Measurements from ENCODE around the gene KRIT1.

The KRIT1 gene

DNA sequence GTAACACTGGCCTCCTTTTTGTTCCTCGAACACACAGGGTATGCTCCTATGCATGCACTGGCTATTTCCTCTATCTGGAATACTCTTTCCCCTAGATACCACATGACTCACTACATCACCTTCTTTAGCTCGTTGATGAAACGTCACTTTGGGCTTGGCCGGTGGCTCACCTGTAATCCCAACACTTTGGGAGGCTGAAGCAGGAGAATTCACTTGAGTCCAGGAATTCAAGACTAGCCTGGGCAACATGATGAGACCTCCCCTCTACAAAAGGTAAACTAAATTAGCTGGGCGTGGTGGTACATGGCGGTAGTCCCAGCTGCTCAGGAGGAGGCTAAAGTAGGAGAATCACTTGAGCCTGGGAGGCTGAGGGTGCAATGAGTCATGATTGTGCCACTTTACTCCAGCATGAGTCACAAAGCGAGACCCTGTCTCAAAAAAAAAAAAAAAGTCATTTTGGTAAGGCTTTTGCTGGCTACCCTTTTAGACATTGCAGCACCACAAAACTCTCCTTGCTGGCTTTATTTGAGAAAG, 14.6 kb upstream of the KRIT1 start:
- no peak for TF ChIP-seq GATA2 (IDR thresholded peaks at IDR 0.05; ENCODE audit: low read depth, low read length)

DNA sequence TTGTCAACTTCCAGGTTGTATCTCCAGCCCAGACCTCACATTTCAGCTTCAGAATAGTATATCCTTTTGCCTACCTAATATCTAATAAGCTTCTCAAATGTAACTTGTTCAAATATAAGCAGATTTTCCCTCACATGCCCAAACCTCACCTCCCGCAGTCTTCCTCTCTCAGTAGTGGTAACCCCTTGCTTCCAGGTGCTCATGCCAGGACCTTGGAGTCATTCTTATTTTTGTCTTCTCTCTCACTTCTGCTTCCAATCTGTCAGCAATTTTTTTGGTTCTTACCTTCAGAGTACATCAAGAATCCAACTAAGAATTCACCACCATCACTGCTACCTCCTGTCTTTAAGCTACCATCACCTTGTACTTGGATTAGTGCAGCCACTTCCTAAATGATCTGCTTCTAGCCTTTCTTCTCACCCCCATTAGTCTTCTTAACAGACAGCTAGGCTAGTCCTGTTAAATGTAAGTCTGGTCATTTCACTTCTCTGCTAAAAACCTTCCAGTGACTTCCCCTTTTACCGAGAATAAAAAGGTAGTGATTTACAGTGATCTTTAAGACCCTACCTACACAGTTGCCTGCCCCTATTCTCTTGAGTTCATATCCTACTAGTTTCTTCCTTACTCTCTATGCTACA, 14.0 kb upstream of the KRIT1 start:
- TF ChIP-seq GATA2 (IDR thresholded peaks at IDR 0.05; ENCODE audit: low read depth, low read length) (no peak), GATA3 (IDR thresholded peaks at IDR 0.05; ENCODE audit: low read depth, low read length) (no peak)

DNA sequence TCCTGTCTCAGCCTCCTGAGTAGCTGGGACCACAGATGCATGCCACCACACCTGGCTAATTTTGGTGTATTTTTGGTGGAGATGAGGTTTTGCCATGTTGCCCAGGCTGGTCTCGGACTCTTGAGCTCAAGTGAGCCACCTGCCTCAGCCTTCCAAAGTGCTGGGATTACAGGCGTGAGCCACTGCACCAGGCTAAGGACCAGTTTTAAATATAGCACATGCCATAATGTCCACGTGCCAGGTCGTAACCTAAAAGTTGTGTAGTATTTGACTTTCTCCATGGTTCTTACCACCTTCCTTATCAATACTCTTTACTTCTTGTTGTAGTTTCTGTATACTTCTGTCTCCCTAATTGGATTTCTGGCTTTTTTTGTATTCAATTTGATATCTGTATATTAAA, 13.3 kb upstream of the KRIT1 start:
- TF ChIP-seq GATA2 (IDR thresholded peaks at IDR 0.05; ENCODE audit: low read depth, low read length), result no peak
- TF ChIP-seq GATA3 (IDR thresholded peaks at IDR 0.05; ENCODE audit: low read depth, low read length), result no peak

GRCh38 chr7:92255308-92255707, 9.6 kb upstream of the KRIT1 start:
- TF ChIP-seq GATA3 (IDR thresholded peaks at IDR 0.05; ENCODE audit: low read depth, low read length), result no peak
- no peak for TF ChIP-seq GATA2 (IDR thresholded peaks at IDR 0.05; ENCODE audit: low read depth, low read length)

DNA sequence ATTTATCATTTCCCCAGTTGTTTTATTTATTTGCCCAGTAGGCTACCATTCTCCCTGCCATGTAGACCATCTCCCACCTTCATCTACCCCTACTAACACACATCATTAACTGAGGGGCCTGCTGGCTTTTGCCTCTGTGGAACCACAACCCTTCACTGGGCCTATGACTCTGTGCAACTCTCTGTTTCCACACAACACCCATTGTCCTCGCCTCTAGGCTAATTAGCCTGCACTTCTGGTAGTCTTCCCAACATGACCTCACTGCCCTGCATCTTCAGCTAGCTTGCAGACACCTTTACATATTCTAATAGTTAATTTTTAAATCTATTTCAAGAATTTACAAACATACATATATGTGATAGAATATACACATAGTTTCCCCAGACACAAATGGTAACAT, 7.5 kb upstream of the KRIT1 start:
- TF ChIP-seq GATA2 (IDR thresholded peaks at IDR 0.05; ENCODE audit: low read depth, low read length) (no peak), GATA3 (IDR thresholded peaks at IDR 0.05; ENCODE audit: low read depth, low read length) (no peak)

DNA sequence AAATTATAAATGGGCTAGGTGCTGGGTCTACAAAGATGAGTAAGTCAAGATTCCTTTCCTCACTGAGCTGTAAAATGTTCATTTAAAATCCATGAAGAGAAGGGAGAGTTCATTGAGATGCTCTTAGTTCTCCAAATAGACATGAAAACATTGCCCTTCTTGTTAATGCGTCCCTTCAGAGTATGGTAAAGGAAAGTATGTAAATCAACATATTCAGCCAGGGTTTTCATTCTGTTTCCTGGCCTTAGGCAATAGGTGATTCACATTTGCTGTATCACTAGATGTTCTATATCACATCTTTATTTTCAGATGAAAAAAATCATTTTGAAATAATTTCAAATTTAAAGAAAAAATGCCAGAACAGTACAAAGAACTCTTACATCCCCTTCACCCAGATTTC, 5.5 kb upstream of the KRIT1 start:
- no peak for TF ChIP-seq GATA2 (IDR thresholded peaks at IDR 0.05; ENCODE audit: low read depth, low read length)
- no peak for TF ChIP-seq GATA3 (IDR thresholded peaks at IDR 0.05; ENCODE audit: low read depth, low read length)

DNA sequence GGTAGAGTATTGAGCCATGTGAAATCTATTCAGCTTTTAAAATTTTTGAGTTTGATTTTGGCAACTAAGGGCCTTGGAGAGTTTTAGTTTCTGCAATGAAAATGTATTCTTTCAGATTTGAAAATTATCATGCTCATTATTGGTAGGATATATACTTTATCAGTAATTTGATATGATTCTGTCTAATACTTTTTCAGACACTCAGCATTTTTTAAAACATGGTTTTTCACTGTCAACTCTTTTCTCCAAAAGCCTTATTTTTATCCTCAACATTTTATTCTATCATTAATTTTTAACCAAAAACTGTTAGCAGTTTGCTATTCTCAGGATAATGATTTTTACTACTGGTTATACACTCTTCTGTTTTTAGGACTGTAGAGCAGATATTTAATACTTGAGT, 4.9 kb upstream of the KRIT1 start:
- no peak for TF ChIP-seq GATA3 (IDR thresholded peaks at IDR 0.05; ENCODE audit: low read depth, low read length)
- no peak for TF ChIP-seq GATA2 (IDR thresholded peaks at IDR 0.05; ENCODE audit: low read depth, low read length)

GRCh38 chr7:92246360-92247101, 817 bp upstream of the KRIT1 start:
- no peak for TF ChIP-seq GATA2 (IDR thresholded peaks at IDR 0.05; ENCODE audit: low read depth, low read length)
- TF ChIP-seq GATA3 (IDR thresholded peaks at IDR 0.05; ENCODE audit: low read depth, low read length), result no peak

- TF ChIP-seq GATA2 (IDR thresholded peaks at IDR 0.05; ENCODE audit: low read depth, low read length) (peak; percentile 18; the same call in 1 of the 2 replicates), GATA3 (IDR thresholded peaks at IDR 0.05; ENCODE audit: low read depth, low read length) (no peak)
Observed at GRCh38 chr7:92244808-92245486, 767 bp downstream of the KRIT1 start.

GRCh38 chr7:92242972-92243371, 2.7 kb downstream of the KRIT1 start:
- TF ChIP-seq GATA3 (IDR thresholded peaks at IDR 0.05; ENCODE audit: low read depth, low read length) (no peak), GATA2 (IDR thresholded peaks at IDR 0.05; ENCODE audit: low read depth, low read length) (no peak)

DNA sequence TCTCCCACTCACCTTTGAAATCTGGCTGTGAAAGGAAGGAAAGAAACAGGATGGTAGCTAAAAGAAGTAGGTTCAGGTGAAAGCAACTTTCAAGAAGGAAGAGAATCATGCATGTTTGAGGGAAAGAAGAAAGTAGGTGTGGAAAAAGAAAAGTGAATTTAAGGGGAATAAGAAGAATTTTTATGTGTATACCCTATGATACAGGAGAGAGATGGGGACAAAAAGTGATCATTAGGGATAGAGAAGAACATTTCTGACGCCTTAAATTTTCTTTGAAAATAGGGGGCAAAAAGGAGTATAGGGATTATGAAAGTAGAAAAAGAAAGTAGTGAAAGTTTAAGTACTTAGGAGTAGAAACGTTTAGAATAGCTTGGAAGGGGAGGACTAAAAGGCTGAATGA, 15.2 kb downstream of the KRIT1 start:
- TF ChIP-seq GATA3 (IDR thresholded peaks at IDR 0.05; ENCODE audit: low read depth, low read length) (no peak), GATA2 (IDR thresholded peaks at IDR 0.05; ENCODE audit: low read depth, low read length) (no peak)

DNA sequence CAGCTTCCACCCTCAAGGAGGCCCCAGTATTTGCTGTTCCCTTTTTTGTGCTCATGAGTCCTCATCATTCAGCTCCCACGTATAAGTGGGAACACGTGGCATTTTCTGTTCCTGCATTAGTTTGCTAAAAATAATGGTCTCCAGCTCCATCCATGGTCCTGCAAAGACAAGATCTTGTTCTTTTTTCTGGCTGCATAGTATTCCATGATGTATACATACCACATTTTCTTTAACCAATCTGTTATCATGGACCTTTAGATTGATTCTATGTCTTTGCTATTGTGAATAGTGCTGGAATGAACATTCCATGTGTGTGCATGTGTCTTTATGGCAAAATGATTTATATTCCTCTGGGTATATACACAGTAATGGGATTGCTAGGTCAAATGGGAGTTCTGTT, 17.0 kb downstream of the KRIT1 start:
- TF ChIP-seq GATA3 (IDR thresholded peaks at IDR 0.05; ENCODE audit: low read depth, low read length) (no peak), GATA2 (IDR thresholded peaks at IDR 0.05; ENCODE audit: low read depth, low read length) (no peak)

DNA sequence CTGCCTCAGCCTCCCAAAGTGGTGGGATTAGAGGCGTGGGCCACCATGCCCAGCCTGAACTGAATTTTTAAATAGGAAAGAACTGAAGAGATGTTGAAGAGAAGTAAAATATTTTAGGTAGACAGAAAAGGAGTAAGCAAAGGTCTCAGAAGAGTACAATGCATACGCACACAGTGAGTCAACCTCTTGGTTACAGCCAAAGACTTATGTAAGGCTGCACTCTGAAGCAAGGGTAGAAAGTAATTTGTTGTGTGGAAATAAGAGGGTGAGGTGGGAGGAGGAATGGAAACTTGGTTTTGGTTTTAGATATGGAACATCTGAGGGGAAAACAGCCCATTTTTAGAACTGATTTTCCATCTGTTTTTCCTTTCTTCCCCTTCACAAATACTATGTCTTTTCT, 17.6 kb downstream of the KRIT1 start:
- TF ChIP-seq GATA3 (IDR thresholded peaks at IDR 0.05; ENCODE audit: low read depth, low read length), result no peak
- TF ChIP-seq GATA2 (IDR thresholded peaks at IDR 0.05; ENCODE audit: low read depth, low read length), result no peak

DNA sequence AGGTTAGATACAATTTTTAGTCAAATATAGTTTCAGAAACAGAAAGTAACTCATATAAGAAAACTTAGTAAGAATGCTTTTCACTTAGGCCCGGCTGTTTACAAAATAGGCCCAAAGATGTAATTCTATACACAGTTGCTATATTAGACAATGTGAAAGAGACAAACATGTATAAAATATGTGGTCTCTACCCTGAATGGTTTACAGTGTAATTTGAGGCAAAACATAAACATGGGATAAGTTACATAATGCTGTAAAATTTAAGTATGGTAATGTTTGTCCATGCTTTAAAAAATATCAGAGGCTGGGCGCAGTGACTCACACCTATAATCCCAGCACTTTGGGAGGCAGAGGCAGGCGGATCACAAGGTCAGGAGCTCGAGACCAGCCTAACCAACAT, 18.7 kb downstream of the KRIT1 start:
- TF ChIP-seq GATA2 (IDR thresholded peaks at IDR 0.05; ENCODE audit: low read depth, low read length), result no peak
- no peak for TF ChIP-seq GATA3 (IDR thresholded peaks at IDR 0.05; ENCODE audit: low read depth, low read length)

- TF ChIP-seq GATA3 (IDR thresholded peaks at IDR 0.05; ENCODE audit: low read depth, low read length) (no peak), GATA2 (IDR thresholded peaks at IDR 0.05; ENCODE audit: low read depth, low read length) (no peak)
Observed at GRCh38 chr7:92221766-92222165, 23.9 kb downstream of the KRIT1 start.
